GM18499 (cell line): Measurements from ENCODE around the gene SPEM3.

Experiments used
- ATAC-seq: cut with Tn5 transposase; IDR thresholded peaks from one replicate; pipeline ENCODE4 v1.9.1; 2021; ENCODE audit warnings: moderate number of reproducible peaks; ENCODE audit not compliant: insufficient read depth, unreplicated experiment

Gene SPEM3

GRCh38 chr17:7440113-7440833 is 11.6 kb downstream of the SPEM3 start:
- no peak for ATAC-seq

GRCh38 chr17:7440834-7441195 is 12.2 kb downstream of the SPEM3 start:
- no peak for ATAC-seq

DNA sequence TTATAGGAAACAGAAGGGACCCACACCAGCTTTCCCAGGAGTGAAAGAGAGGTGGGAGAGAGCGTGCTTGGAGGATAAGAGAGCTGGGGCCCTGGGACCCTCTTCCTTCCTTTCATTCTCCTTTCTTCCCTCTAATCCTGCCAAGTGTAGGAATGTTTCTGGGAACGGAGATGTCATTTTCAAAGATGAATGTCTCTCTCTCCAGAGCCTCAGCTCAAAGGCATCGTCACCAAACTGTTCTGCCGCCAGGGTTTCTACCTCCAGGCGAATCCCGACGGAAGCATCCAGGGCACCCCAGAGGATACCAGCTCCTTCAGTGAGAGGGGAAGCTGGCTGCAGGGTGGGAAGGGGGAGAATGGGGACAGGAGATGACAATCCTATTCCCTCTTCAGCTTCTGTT is 12.6 kb downstream of the SPEM3 start:
- ATAC-seq, result no peak

DNA sequence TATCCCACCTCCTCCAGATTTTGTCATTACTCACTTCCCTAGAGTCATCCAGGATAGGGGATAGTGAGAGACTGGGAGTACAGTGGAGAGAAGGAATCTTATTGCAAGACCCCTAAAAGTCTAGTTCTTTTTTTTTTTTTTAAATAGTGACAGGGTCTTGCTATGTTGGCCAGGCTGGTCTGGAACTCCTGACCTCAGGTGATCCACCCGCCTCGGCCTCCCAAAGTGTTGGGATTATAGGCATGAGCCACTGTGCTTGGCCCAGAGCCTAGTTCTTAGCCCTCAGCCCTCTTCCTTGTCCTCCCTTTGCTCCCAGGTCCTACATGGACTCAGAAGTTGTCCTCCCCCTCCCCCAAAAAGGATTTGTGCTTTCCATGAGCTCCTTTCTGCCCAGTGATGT is 13.5 kb downstream of the SPEM3 start:
- ATAC-seq, result no peak

DNA sequence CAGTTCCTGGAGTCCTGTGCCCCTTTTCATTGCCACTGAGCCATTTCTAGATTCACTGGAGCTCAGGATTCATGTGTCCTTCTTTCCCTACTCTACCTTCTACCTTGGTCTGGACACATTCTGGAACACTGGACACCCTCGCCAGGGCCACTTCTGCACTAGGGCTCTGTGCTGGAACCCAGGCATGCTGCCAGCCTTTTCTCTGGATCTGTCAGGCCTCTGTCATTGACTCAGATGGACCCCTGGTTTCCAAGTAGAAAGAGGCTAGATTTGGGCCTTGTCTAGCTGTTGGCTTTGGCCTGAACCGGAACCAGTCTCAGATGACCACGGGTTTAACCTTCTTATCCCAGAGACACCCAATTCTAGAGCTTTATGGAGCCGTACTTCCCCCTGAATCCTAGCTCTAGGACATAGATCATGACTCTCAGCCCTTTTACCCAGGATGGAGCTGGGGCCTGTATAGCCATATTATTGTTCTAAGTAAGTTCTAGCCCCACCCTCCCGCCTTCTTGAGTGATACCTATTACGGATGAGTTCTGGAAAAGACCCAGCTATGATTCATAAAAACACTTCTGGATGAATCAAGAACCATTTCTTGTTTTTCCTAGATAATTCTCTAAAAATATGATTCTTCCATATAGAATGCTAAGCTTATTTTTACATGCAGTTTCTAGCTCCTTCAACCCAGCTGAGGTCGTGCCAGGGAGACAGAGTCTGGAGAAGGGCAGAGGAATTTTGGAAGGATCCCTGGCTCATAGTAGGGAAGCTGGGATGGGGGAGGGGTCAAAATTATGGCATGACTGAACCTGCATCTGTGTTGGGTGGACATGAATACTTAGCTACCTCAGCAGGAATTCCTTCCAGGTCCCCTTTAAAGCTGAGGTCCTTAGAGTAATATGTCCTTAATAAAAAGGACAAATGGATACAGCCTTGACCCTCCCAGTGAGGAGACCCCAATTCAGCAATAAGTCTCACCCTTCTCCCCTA is 15.1 kb downstream of the SPEM3 start:
- no peak for ATAC-seq

DNA sequence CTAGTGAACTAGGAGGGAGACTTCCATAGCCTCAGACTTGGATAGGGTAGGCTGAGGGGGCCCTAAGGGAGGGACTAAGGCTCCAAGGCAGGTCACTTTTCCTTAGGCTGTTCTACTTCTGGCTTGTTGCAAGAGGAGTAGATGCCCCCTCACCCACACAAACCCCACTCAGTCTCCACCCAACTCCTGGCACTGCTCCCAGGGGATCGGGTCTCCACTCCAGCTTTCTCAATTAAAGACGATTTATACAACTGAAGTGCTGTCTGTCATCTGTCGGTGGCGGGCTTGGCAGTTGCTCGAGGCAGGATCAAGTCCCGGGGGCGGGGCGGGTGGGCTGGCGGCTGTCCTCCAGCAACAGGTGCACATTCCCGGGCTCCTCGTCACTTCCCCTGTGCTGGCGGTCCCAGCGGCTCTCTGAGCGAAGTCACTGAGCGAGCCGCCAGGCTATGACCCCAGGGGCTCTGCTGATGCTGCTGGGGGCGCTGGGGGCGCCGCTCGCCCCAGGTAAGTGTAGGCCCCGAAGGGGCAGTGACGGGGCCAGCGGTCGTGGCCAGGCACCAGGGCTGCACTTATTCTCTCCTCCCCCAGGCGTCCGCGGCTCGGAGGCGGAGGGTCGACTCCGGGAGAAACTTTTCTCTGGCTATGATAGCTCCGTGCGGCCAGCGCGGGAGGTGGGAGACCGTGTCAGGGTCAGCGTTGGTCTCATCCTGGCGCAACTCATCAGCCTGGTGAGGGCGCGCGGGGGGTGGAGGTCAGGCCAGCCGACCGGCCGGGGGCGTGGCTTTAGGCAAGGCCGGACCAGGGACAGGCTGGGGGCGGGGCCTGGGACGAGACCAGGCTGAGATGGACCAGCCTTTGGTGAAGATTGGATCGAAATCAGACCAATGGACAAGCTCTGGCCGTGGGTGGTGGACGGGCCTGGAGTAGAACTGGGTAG is 16.3 kb downstream of the SPEM3 start, which contains the start of gene CHRNB1:
Gene CHRNB1 (plus strand): TSS at position 380 of the 937 bp plus-strand sequence. CDS start 67 bp downstream, at position 447.
- ATAC-seq, result no peak

- ATAC-seq, result no peak
Observed at GRCh38 chr17:7445619-7445968, 16.9 kb downstream of the SPEM3 start.

- ATAC-seq, result no peak
Observed at GRCh38 chr17:7448461-7448860, 19.8 kb downstream of the SPEM3 start.

- ATAC-seq, result no peak
Observed at GRCh38 chr17:7459961-7460545, 31.4 kb downstream of the SPEM3 start.

DNA sequence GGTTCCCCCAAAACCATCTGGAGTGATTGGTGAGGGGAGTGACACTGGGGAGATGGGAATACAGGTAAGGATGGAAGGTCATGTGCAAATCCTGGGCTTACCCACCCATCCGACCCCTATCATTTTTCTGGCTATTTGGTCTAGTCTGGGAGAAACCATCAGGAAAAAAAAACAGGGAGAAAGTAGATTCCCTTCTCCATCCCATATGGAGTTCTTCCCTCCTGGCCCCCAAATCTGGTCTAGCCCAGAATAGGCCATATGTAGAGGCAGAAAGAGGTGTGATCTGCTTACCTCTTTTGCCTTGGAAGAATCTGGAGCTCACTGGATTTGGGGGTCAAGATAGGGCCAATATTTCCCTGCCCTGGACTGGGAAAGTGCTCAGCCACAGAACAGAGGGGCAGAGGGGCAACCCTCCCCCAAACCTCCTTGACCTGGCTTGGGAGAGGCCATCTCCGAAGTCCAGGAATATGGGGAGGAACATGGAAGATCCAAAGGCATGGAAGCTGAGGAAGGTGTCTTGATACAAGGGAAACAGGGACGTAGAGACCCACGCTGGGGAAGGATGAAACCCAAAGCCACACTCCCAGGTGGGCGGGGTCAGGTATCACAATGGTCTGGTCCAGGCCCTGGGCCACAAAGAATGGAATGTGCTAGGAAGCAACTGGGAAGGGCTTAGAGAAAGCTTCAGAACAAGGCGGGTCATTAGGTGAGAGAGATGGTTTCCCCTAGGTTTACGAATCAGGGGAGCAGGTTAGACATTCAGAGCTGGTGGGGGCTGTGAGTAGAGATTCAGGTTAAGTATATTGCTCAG is 32.4 kb downstream of the SPEM3 start:
- no peak for ATAC-seq

- no peak for ATAC-seq
Observed at GRCh38 chr17:7462474-7463371, 34.1 kb downstream of the SPEM3 start.

DNA sequence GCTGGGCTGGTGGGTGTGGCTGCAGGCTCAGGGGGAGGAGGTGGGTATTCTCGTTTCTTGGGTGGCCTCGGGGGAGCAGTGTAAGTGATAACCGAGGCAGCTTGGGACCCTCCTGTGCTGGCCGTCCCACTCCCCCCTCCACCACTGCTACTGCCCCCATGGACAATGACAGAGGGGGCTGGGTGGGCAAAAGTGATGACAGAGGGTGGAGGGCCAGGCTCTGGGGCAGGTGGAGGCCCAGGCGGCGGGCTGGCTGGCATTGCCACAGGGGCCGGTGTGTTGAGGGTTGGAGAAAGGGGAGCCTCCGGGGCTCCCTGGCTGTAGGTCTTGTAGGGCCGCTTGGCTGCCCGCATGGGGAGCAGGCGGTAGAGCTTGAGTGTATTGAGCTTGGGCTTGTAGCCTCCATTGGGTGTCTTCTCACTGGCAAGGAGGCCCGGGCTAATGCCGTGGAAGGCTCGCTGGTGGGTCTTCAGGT is 34.8 kb downstream of the SPEM3 start:
- ATAC-seq, result no peak

DNA sequence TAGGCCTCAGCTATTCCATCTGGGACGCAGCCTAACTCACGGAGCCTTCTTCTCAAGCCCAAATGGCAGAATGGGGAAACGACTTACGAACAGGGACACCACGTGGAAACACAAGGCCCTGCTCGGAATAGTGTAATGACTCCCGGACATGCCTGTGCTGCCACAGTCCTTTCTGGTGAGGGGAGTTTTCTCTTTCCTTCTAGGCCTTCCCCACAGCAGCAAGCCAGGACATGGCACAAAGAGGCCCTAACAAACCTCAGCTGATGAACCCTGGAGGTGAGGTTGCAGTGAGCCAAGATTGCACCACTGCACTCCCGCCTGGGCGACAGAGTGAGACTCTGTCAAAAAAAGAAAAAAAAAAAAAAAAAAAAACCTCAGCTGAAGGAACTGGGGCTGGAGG is 35.4 kb downstream of the SPEM3 start:
- no peak for ATAC-seq

GRCh38 chr17:7465597-7466275 is 37.1 kb downstream of the SPEM3 start:
- no peak for ATAC-seq

DNA sequence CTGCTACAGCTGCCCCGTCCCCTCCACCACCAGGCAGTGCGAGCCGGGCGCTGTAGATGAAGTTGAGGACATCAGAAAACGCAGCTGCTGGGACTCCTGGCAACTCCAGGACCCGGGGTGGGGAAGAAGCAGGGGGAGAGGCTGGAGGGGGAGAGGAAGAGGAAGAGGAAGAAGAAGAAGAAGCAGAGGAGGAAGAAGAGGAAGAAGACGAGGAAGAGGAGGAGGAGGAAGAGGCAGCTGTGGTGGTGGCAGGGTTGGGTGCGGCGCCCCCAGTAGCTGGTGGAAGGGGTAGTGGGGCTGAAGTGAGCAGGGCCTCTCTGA is 37.6 kb downstream of the SPEM3 start:
- no peak for ATAC-seq

- no peak for ATAC-seq
Observed at GRCh38 chr17:7466639-7467341, 38.1 kb downstream of the SPEM3 start.

GRCh38 chr17:7467498-7467897 is 38.8 kb downstream of the SPEM3 start:
- ATAC-seq, result no peak
